HepG2 (cell line): ENCODE data around the gene TCFL5.

Experiments used
- ESRRA ChIP-seq: sonication (generic); formaldehyde crosslinking; IDR thresholded peaks from 2 replicates; pipeline ENCODE4 v1.5.1; 2020; ENCODE audit warnings: mild to moderate bottlenecking, low read depth, missing genetic modification reagents
- KAT7 ChIP-seq: IDR thresholded peaks from 2 replicates; pipeline ENCODE4 v1.6.1; 2018; ENCODE audit warnings: borderline replicate concordance, missing compliant biosample characterization
- KDM4B ChIP-seq: sonication (generic); formaldehyde crosslinking; IDR thresholded peaks from 2 replicates; pipeline ENCODE4 v1.4.0; 2020; ENCODE audit warnings: missing genetic modification reagents
- SAP130 ChIP-seq: IDR thresholded peaks from 2 replicates; pipeline ENCODE4 v1.6.1; 2016; ENCODE audit warnings: low read depth
- SUZ12 ChIP-seq: fragments of 150-350 bp; IDR thresholded peaks from 2 replicates; pipeline ENCODE4 v1.6.1; 2014; ENCODE audit warnings: low read depth, low read length
- YY1 ChIP-seq: IDR thresholded peaks from 2 replicates; pipeline ENCODE4 v1.6.1; 2011; ENCODE audit warnings: low read length, low read depth, moderate library complexity, mild to moderate bottlenecking; ENCODE audit not compliant: insufficient read depth, insufficient replicate concordance
- ZBTB8A ChIP-seq: sonication (generic); formaldehyde crosslinking; IDR thresholded peaks from 2 replicates; pipeline ENCODE4 v1.4.0; 2020; ENCODE audit warnings: mild to moderate bottlenecking, low read depth, missing genetic modification reagents, borderline replicate concordance
- ZNF549 ChIP-seq: sonication (generic); formaldehyde crosslinking; IDR thresholded peaks from 2 replicates; pipeline ENCODE4 v1.5.0; 2020; ENCODE audit warnings: missing genetic modification reagents
- ZNF580 ChIP-seq: IDR thresholded peaks from 2 replicates; pipeline ENCODE4 v1.6.1; 2016; ENCODE audit warnings: low read depth, borderline replicate concordance
- TF ChIP-seq, protein P1 (sequence below): sonication (generic); formaldehyde crosslinking; IDR thresholded peaks from 2 replicates; pipeline ENCODE4 v1.5.0; 2020; ENCODE audit warnings: mild to moderate bottlenecking, missing genetic modification reagents, moderate library complexity

DNA sequence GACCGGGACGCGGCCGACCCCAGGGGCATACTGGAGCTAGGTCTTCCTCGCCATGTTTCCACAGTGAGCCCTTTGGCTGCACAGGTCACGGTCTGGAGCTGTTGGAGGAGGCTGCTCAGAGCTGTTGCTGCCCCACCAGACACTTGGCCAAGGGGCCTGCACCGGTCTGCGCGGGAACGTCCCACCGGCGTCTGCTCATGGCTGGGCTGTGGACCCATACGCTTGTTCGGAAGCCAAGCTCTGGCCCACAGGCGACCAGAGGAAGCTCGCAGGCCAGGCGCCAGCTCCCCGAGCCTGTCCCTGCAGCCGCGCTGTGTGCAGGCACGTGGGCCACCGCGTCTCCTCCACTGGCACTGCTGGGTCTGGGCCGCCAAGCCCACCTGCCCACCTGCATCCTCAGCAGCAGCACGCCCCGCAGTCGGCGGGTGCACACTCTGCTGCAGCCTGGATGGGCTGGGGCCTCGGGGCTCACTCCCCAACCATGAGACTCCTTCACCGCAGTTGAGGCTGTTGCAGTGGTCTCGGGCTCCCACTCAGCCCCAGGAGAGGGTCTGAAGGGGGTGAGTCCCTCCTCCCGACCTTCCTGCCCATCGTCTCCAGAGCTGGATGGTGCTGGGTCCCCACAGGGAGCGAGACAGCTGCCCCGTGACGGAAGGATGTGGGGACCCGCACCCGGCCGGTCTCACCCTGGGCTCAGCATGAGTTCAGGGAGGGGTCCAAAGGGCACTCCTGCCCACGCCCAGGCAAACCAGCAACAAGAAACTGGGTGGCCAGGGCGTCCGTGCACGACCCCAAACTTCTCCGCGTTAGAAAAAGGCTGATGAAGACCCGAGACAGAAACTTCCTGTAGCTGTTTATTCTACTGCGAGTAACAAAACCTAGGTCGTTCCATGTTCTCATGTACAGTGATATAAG, 15.5 kb upstream of the TCFL5 start:
- no peak for TF ChIP-seq ZBTB8A
- TF ChIP-seq ZNF580: no peak
- TF ChIP-seq SAP130 (CRISPR knock-in tag): peak; percentile 30; the same call in 1 of the 2 replicates
- TF ChIP-seq ESRRA (CRISPR knock-in tag): no peak
- no peak for TF ChIP-seq KAT7 (CRISPR knock-in tag)
- no peak for TF ChIP-seq SUZ12
- TF ChIP-seq, protein P1, sequence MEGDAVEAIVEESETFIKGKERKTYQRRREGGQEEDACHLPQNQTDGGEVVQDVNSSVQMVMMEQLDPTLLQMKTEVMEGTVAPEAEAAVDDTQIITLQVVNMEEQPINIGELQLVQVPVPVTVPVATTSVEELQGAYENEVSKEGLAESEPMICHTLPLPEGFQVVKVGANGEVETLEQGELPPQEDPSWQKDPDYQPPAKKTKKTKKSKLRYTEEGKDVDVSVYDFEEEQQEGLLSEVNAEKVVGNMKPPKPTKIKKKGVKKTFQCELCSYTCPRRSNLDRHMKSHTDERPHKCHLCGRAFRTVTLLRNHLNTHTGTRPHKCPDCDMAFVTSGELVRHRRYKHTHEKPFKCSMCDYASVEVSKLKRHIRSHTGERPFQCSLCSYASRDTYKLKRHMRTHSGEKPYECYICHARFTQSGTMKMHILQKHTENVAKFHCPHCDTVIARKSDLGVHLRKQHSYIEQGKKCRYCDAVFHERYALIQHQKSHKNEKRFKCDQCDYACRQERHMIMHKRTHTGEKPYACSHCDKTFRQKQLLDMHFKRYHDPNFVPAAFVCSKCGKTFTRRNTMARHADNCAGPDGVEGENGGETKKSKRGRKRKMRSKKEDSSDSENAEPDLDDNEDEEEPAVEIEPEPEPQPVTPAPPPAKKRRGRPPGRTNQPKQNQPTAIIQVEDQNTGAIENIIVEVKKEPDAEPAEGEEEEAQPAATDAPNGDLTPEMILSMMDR (CRISPR knock-in tag): no peak
- TF ChIP-seq YY1: peak; percentile 10
- TF ChIP-seq ZNF549: no peak
- no peak for TF ChIP-seq KDM4B (CRISPR knock-in tag)
